22Rv1 (cell line): ENCODE measurements around the gene DAG1.

Experiments used
- H3K27ac ChIP-seq: fragments of 450-650 bp; 2 replicates; pipeline ENCODE4 v1.5.1; 2017
- CTCF ChIP-seq: fragments of 450-650 bp; IDR thresholded peaks from 2 replicates; pipeline ENCODE4 v1.5.1; 2017; ENCODE audit warnings: mild to moderate bottlenecking
- ZFX ChIP-seq: fragments of 450-650 bp; IDR thresholded peaks from 2 replicates; pipeline ENCODE4 v1.6.1; 2017; ENCODE audit warnings: antibody characterized with exemption, borderline replicate concordance

The DAG1 gene

GRCh38 chr3:49518016-49518415 lies 47.9 kb downstream of the DAG1 start:
- TF ChIP-seq ZFX (no peak), CTCF (no peak)

GRCh38 chr3:49518441-49518840 lies 48.4 kb downstream of the DAG1 start:
- H3K27ac ChIP-seq = no peak overlapping the region
- no peak for TF ChIP-seq ZFX
- TF ChIP-seq CTCF = no peak

More at GRCh38 chr3:49518016-49518415, 47.9 kb downstream of the DAG1 start:
- no peak overlapping the region for H3K27ac ChIP-seq

- H3K27ac ChIP-seq = no peak overlapping the region
- TF ChIP-seq ZFX (no peak), CTCF (no peak)
Measured at GRCh38 chr3:49519296-49519695, 49.2 kb downstream of the DAG1 start.

- TF ChIP-seq CTCF (no peak), ZFX (no peak)
- H3K27ac ChIP-seq = no peak overlapping the region
Measured at GRCh38 chr3:49519916-49520385, 49.9 kb downstream of the DAG1 start.

- H3K27ac ChIP-seq = 0 out of 2 replicates have a peak overlapping the region, but pooled peaks have one; percentile 15
- TF ChIP-seq CTCF (no peak), ZFX (no peak)
Measured at GRCh38 chr3:49523756-49524747, 54.0 kb downstream of the DAG1 start.

GRCh38 chr3:49529567-49529966 lies 59.5 kb downstream of the DAG1 start:
- TF ChIP-seq ZFX (no peak), CTCF (no peak)
- H3K27ac ChIP-seq = no peak overlapping the region

GRCh38 chr3:49530231-49530630 lies 60.2 kb downstream of the DAG1 start:
- TF ChIP-seq CTCF (no peak), ZFX (no peak)
- no peak overlapping the region for H3K27ac ChIP-seq
